Hematopoietic multipotent progenitor cell treated with erythropoietin and hydrocortisone succinate and interleukin-3 and kit ligand, for 8 days (in vitro differentiated cells): Measurements from ENCODE around the gene AGTRAP.

ENCODE experiments used
- DNase-seq: peaks from one replicate; pipeline ENCODE4 v3.0.0-alpha.2; 2015

The AGTRAP gene

GRCh38 chr1:11764519-11764918, 28.6 kb downstream of the AGTRAP start:
- no peak for DNase-seq

DNA sequence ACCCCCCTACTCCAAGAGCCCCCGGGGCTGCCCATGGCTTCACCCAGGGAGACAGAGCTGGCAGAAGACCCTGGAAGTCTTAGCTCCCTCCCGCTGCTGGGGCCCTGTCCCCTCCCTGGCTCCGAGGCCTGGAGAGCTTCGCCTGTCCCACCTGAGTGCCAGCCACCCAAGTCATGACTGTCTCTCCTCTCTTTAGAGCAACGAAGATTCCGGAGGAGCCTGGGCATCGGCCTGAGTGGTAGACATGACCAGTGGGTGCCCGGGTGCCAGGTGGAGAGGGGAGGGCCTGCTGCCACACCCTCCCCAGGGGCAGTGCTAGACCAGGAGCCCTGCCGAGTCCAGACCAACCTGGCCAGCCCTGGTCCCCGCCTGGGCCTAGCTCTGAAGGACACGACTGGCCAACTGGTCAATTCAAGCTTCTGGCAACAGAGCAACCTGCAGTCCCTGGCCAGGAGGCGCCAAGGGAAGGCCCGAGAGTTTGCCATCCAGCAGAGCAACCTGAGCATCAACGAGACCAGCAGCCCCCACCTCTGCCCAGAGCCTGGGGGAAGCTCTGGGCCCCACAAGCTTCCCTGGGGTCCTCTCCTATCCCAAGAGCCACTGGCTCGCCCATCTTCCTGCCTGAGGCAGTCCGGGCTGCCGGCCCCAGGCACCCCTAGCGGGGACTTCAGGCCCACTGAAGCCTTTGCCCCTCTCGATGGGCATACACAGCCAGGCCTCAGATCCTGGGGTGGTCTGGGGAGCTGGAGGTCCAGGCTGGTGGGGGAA, 29.9 kb downstream of the AGTRAP start:
- DNase-seq = no peak

- DNase-seq = no peak
These were observed 30.5 kb downstream of the AGTRAP start for GRCh38 chr1:11766429-11766776.

DNA sequence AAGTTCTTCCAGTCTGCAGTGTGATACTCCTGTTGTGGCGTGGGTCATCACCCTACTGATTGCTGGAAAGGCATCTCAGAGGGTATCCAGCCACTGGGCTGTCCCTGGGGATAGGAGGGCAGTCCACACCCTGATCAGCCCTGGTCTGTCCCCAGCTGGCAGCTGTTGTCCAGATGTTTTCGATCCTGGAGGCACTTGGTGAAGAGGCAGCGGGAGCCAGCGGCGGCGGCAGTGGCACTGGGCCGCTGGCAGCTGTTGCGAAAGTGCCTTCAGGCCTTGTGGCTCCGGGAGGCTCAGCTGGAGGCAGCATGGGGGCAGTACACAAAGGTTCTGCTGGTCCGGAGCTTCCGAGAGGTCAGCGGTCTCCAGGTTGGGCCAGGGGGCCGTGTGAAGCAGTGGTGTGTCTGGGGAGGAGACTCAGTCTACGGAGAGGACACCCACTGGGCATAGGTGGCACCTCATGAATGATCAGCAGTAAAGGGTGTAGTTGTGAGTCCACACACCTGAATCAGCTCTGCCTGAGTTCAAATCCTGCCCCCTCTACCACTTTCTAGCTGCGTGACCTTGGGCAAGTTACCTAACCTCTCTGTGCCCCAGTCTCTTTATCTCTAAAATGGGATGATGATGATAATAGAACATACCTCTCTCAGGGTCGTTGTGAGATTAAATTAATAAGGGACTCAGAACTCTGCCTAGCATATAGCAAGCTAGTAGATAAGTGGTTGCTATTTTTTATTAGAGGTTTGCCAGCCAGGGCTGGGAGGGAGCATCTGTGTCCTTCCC, 32.2 kb downstream of the AGTRAP start:
- no peak for DNase-seq

DNA sequence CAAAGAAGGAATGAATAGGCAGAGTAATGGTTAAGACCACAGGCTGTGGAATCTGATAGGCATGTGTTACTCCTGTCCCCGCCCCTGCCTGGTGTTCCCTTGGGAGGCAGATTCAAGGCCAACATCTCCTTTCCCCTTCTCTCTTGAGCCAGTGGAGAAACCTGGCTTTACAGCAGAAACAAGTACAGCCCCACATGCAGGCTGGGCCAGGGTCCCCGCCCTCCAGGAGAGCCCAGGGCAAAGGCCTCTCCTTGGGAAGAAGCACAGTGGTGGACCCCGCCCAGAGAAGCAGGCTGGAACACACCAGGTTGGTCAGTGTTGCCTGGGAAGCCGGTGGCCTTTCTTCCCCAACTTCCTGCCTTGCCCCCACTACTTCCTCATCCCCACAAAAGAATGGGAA, 32.9 kb downstream of the AGTRAP start:
- DNase-seq = no peak

DNA sequence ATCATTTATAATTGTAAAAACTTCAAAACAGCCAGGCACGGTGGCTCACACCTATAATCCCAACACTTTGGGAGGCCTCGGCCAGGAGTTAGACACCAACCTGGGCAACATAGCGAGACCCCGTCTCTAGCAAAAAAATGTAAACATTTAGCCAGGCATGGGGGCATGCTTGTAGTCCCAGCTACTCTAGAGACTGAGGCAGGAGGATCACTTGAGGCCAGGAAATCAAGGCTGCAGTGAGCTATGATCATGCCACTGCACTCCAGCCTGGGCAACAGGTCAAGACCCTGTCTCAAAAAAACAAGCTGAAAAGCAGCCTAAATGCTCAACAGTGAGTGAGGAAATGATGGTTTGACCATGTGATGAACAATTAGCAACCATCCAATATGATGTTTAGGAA, 33.3 kb downstream of the AGTRAP start:
- DNase-seq = no peak

DNA sequence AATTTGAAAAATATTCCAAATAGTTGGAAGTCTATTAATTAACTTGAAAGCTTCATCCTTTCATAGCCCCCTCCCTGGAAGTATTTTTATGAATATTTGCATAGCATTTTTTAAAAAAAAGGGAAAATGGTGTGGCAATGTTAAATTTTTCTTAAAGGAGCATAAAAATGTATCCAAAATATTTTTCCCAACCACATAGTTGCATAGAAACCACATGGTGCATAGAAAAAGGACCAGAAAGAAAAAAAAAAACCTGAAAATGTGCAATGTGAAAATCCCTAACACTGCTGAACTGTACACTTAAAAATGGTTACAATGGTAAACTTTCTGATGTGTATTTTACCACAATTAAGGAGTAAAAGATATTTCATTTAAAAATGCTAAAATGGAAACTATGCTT, 34.1 kb downstream of the AGTRAP start:
- DNase-seq = no peak

DNA sequence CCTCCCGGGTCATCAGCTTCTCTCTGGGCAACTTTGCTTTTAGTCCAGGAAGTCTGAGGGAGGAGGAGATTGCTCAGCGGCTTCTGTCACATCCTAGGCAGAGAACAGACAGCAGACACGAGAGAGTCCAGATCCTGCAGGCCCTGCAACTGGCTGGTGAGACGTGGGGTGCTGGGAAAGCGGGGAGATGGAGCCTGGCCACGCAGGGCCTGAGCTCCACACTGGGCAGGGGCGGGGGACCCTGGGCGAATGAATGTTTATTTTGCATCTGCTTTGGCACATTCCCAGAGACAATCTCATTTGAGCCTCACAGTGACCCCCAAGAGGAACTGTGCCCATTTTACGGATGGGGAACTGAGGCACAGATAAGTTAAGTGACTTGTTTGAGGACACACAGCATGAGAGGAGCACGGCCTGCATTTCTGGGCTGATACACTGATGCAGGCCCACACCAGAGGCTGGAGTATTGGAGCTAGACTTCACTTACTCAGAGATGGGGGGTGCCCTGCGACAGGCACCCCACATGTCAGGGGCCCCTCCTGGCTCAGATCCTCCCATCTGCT, 35.6 kb downstream of the AGTRAP start:
- DNase-seq = no peak

DNA sequence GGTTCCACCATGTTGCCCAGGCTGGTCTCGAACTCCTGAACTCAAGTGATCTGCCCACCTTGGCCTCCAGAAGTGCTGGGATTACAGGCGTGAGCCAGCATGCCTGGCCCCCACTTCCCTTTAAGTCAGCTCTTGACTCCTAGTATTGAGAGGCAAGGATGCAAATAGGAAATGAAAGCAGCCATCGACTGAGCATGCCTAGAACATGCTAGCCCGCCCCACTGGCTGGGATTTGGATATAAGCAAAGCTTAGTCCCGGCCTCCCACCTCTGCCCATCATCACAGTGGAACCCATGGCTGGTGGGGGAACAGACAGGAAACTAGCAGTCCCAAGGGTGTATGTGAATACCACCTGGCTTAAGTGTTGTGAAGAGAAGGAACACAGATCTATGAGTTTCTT, 36.5 kb downstream of the AGTRAP start:
- DNase-seq = no peak

GRCh38 chr1:11774753-11775152, 38.8 kb downstream of the AGTRAP start:
- no peak for DNase-seq

GRCh38 chr1:11777658-11778322, 41.9 kb downstream of the AGTRAP start:
- no peak for DNase-seq

GRCh38 chr1:11778336-11778735, 42.4 kb downstream of the AGTRAP start:
- no peak for DNase-seq

DNA sequence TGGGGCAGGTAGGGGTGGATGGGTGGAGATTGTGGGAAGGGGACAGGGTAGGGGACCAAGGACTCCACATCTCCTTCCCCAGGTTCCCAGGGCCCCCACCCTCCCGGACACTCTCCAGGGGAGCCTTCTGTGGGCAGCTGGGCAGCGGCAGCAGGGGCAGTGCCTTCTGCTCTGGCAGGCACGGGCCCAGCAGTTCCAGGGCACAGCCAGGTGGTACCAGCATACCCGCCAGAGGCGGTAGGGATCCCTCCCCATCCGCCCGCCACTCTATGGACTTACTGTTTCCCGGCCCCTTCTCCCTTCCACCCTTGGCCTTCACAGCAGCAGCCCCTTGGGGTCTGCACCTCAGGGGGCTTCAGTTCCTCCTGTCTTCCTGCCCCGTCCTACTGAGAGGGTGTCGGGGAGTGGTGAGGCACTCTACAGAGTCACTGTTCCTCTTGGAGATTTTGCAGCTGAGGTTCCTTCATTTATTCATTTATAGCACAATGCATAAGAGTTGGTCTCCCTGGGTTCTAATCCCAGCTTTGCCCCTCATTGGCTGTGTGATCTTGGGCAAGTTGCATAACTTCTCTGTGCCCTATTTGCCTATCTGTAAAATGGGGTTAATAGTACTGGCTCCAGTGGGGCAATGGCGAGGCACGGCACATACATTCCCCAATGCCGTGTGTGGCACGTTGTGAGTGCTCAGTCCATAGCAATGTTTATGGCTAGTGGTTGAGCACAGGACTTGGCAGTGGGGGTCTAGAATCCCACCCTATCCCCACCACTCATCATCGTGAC, 43.1 kb downstream of the AGTRAP start:
- DNase-seq = no peak

GRCh38 chr1:11779715-11780379, 43.9 kb downstream of the AGTRAP start:
- DNase-seq = no peak

DNA sequence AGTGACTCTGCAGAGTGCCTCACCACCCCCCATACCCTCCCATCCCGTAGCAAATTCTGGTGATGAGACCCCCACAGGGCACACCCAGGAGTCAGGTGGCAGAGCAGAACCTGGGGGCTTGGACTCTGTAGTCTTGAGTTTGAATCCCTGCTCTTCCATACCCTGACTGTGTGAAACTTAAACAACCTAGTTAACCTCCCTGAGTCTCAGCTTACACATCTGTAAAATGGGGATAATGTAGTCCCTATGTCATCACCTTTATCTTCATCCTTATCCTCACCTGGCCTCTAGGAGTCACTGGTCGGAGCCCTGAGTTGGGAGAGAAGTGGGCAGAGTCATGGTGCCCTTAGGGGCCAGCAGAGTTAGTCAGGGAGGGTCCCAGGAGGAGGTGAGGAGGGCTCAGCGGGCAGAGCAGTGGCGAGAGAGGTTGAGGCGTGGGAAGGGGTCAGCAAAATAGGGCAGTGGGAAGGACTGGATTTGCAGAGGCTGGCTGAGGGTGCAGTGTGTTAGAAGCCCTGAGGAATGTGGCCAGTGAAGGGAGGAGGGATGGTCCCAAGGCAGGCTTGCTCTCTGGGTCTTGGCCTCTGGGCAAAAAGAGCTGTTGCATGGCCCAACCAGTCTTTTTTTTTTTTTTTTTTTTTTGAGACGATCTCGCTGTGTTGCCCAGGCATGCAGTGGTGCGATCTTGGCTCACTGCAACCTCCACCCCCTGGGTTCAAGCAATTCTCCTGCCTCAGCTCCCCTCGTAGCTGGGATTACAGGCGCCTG, 44.6 kb downstream of the AGTRAP start:
- DNase-seq = no peak

- no peak for DNase-seq
These were observed 45.4 kb downstream of the AGTRAP start for GRCh38 chr1:11781297-11781696.

GRCh38 chr1:11782127-11782708, 46.3 kb downstream of the AGTRAP start:
- no peak for DNase-seq

GRCh38 chr1:11783556-11783955, 47.6 kb downstream of the AGTRAP start:
- no peak for DNase-seq

DNA sequence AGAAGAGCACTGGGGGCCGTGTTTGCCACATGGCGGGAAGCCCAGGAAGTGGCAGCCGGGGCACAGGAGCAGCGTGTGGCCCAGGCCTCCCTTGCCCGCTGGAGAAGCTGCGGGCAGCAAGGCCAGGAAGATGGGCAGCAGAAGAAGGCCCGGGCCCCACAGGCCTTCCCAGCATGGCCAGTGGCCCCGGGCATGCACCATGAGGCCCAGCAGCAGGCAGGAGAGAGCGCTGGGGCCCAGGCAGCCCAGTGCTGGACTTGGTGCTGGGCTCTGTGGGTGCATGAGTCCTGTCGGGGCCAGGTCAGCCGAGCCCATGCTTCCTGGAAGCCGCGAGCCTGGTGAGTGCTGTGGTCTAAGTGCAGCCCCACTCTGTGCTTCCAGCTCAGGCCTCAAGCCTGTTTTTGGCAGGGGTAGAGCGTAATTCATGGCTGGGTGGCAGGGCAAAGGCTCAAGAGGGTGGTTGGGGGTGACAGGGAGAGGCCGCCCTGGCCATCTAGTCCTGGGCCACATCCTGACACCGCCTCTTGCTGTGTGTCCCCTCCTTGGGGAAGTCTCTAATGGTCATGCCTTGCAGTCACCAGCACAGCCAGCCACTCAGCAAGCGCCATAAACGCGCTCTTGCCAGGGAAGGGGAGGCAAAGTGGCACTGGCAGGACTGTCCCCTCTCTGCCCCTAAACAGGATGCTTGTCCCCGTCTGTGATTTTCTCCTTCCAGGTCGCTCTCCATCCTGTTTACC, 48.5 kb downstream of the AGTRAP start:
- no peak for DNase-seq
